ENCODE data around the gene NCS1.

The NCS1 gene

DNA sequence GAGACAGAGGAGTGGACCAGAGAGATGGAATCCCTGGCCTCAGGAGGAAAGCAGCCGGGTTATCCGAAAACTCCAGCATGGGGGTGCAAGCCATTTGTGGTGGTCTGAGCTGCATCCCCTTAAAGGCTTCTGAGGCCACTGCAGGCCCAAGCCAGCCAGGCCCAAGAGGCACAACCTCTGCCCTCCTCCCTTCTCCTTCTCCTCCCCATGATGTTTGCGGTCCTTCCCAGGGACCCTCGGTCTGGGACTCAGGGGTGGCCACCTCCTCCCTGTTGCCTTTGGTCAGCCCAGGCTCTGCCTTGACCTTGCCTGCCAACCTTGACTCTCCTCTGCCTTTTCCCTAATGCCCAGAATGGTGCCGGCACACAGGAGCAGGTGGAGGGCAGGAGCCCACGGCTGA, 4.6 kb downstream of the NCS1 start:
- no peak for DNase-seq (ENCODE audit: low spot score)

- DNase-seq (ENCODE audit: low spot score) = no peak
Observed at GRCh38 chr9:130177898-130178805, 5.9 kb downstream of the NCS1 start.

- DNase-seq (ENCODE audit: low spot score) = no peak
Observed at GRCh38 chr9:130179331-130179907, 7.2 kb downstream of the NCS1 start.

DNA sequence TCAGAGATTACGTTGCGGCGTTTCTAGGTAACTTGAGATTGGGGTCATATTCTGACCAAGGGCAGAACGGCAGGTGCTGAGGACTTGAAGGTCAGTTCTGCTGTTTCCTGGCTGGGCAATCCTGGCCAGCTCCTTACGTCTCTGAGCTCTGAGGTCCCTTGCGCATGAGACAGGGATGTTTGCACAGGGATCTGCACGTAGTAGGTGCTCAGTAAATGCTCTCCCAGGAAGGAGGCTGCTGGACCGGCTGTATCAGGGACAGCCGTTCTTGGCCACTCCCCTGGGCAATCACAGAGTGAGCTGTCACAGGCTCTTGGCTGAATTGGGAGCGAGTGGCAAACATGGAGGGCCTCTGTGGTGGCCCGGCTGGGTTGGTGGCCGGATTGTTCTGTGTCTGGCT, 8.3 kb downstream of the NCS1 start:
- DNase-seq (ENCODE audit: low spot score) = no peak

DNA sequence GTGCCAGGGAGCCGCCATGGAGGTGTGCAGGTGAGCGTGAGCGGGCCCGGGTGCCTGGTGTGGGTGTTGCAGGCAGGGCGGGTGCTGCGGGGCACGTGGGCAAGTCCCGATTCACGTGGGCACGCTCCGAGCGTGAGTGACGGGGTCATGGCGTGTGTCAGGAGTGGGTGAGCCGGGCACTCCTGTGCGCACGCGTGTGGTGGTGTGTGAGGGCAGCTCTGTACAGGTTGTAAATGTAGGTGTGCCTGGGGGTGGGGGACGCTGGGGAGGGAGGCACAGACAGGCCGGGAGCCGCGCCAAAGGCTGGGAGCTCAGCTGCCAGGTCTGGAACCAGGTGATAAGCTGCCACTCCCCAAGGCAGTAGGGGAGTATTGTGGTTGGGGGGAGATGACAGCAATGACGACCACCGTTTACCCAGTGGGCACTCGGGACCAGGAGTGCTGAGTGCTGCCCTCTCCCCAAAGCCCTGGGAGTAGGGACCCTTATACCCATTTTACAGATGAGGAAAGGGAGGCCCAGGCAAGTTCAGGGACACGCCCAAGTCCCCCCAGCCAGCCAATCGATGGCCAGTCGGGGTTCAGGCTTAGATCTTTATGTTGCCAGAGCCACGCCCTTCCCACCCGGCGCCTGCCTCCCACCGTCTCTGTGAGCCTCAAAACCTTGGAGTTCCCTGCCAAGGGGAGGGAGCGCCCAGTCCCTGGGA, 9.6 kb downstream of the NCS1 start:
- no peak for DNase-seq (ENCODE audit: low spot score)

DNA sequence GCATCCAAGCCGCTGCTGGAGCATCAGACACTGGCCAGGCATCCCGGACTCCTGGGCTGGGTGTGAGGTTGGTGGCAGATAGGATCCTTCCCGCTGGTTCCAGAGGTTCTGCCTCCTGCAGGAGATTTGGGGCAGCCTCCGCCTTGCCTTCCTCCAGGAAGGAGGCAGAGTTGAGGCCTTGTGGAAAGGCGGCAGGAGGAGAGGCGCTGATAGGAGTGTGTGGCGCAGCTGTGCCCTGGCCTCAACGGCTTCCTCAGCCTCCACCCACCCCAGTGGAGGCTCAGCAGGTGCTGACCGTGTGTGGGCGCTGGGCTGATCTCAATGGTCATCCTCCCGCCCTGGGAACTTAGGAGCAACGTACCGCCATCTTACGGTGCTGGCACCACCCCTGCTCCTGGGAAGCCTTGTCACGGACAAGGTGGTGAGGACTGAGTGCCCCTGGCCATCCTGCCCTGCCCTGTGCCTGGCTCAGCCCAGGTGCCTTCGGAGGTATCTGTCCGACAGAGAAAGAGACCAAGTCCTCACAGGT, 10.2 kb downstream of the NCS1 start:
- DNase-seq (ENCODE audit: low spot score) = no peak

DNA sequence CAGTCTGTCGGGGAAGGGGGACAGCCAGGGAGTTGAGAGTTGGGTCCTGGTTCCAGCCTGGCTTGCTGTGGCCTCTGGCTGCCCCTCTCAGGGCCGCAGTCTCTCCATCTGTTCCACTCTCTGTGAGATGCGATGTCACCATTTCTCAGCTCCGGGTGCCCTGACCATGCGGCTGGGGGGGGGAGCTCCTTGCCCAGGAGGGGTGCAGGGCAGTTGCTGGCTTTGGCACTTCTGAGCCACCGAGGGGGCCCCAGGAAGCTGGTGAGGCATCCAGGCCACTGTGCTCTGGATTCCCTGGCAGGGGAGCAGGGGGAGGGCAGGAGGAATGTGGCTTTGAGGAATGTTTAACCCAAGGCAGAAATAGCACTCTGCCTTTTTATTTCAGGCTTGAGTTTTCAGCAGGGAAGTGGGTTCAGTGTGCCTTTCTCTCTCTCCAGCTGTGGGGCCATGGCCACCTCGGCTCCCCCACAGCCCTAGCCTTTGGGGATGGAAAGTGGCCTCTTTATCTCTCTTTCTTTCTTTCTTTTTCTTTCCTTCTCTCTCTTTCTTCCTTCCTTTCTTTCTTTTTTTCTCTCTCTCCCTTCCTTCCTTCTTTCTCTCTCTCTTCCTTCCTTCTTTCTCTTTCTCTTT, 11.0 kb downstream of the NCS1 start:
- peak; percentile 73 for DNase-seq (ENCODE audit: low spot score)

- no peak for DNase-seq (ENCODE audit: low spot score)
Observed at GRCh38 chr9:130185017-130185416, 12.8 kb downstream of the NCS1 start.

DNA sequence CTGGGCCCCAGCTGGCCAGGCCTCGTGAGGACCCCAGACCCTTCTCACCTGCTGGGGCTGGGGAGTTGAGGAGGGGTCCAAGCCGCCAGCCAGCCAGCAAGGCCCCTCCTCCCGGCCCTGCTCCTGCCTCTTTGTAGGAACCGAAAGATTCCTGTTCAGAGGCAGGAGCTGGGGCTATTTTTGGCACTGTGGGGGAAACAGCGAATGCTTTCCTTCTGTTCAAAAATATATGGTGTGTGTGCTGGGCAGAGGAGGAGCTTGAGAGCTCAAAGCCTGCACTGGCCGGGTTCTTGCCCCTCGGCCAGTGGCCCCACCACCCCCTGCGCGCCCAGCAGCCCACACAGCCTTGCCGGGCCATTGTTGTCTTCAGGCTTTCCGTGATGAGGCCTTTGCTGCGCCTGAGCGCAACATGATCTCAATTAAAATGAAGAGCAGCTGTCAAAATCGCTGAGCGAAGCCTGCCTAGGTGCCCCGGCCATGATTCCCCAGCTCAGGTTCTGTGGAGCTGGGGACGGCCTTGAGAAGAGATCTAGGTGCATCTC, 13.4 kb downstream of the NCS1 start:
- DNase-seq (ENCODE audit: low spot score) = no peak

DNA sequence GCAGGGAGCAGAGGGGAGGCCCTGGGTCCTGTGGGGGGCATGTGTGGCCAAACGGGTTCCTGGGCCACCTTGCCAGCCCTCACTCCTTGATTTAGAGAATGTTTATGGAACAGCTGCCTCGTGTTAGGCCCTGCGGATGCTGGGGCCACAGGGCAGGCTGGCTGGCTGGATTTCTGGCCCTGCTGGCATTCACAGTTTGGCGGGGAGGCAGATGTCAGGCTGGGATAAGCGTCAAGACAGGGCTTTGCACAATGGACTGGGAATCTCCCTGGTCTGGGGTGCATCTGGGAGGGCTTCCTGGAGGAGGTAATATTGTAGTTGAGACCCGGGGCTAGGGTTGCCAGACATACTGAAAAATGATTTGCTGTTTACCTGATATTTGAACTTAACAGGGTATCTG, 13.8 kb downstream of the NCS1 start:
- no peak for DNase-seq (ENCODE audit: low spot score)

- peak; percentile 92 for DNase-seq (ENCODE audit: low spot score)
Observed at GRCh38 chr9:130186839-130187522, 14.8 kb downstream of the NCS1 start.

DNA sequence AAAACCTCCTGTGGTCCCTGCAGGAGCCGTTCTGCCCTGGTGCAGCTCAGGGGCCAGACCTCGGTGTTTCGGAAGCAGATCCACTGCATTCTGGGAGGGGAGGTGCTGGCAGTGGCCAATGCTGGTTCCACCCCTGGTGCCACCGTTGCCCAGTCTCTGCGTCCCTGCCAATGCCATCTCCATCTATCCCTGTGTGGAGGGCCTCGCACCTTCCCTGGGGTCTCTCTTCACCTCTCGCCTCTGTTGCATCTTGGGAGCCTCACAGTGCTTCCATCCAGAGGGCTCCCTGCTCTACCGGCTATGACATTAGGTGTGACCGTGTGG, 15.3 kb downstream of the NCS1 start:
- no peak for DNase-seq (ENCODE audit: low spot score)

DNA sequence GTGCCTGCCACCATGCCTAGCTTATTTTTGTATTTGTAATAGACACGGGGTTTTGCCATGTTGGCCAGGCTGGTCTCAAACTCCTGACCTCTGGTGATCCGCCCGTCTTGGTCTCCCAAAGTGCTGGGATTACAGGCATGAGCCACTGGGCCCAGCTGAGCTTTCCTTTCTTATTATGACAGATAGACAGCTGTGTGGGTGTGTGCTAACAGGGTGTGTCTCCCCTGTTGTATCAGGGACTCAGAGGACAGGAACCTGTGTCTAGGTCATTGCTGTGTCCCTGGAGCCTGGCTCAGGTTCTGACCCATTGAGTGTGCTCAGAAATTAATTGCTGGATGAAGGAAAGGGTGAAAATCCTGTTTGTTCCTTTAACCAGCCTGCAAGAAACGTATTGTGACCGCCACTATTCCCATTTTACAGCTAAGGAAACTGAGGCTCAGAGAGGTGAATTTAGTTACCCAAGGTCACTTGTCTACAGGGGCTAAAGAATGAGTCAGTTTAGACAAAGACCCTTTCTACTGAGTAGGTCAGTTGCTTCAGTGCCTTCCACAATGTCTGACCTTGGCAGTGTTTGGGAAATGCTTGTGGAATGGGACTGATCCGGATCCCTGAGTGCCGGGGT, 16.8 kb downstream of the NCS1 start:
- DNase-seq (ENCODE audit: low spot score) = no peak

DNA sequence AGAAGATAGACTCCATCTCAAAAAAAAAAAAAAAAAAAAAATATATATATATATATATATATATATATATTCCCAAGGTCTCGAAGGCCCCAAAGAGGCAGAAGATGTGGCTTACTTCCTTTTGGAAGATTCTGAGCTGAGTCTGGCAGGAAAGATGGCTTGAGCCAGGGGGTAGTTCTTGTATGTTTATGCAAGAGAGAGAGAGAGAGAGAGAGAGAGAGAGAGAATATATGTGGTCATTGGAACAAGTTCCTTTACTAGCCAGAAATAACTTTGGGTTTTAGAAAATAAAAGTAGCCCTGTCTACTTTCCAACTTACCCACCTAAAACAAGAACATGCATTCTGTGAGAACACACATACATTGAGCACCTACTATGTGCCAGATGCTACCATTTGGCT, 17.6 kb downstream of the NCS1 start:
- DNase-seq (ENCODE audit: low spot score) = no peak

DNA sequence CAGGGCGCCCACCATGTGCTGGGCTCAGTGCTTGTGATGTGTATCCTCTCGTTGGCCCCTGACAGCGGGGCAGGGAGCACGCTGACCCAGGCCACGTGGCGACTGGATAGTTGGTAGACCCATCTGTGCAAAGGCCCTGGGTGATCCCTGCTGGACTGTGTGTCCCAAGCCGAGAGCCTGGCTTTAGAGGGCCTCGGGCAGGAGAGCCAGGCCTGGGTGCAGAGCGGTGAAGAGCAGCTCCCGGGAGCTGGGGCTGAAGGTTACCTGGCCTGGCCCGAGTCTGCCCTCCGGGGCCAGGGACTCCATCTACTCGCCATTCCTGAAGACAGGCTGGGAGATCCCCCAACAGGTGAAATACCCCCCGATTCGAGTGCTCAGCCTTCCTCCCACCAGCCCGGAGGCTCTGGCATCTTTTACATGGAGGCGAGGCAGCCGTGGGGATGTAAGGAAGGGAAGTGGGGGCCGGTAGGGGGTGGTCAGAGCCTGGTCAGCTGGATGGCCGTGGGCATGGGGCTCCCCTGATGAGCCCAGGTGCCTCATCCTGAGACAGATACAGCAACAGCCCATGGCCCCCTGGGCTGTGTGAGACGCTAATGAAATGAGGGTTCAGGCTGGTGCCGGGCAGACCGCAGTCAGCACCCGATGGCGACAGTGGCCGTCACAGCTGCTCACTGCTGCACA, 19.0 kb downstream of the NCS1 start:
- DNase-seq (ENCODE audit: low spot score) = no peak

DNA sequence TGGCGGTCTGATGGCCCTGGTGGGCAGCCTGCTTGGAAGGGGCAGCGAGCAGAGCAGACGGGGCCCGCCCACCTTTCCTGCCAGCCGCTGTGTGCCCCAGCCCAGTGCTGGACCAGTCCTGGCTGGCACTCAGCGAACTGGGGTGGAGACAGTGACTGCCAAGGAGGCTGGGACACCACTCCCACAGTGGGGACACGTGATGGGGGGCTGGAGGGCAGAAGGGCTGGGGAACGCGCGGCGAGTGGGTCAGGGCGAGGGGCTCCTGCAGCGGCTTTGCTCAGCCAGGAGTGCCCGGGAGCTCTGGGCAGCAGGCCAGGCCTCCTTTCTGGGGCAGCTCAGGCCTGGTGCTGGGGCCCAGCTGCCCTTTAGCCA, 19.5 kb downstream of the NCS1 start:
- DNase-seq (ENCODE audit: low spot score) = no peak

DNA sequence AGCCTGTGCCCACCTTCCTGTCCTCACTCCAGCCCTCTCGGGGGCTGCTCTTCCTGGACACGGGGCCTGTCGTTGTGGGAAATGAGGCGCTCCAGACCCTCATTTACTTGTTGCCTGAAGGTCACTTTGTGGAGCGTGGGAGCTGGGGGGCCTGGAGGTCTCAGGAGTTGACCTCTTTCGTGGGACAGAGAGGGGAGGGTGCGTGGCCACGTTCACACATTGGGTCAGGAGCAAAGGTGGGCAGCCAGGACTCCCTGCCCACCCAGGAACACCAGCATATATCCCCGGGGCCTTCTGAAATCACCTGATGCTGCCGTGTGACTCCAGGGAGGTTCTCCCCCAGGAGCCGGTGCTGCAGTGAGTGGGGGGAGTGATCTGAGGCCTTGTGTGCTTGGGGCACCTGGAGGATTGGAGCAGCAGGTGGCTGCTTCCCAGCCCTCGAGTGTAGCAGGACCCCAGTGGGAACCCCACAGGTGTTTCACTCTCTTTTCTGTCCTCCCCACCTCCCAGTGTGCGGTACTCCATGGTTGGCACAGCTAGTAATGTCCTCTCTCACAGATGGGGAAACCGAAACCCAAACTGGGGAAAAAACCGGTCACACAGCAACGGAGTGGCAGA, 20.3 kb downstream of the NCS1 start:
- no peak for DNase-seq (ENCODE audit: low spot score)

- no peak for DNase-seq (ENCODE audit: low spot score)
Observed at GRCh38 chr9:130193103-130193502, 20.9 kb downstream of the NCS1 start.

- DNase-seq (ENCODE audit: low spot score) = no peak
Observed at GRCh38 chr9:130193531-130194377, 21.6 kb downstream of the NCS1 start.
